Measurements from ENCODE around the gene KSR1.
"Not testable (repeated sequence)": the region's sequence is repeated elsewhere in the genome, so short reads cannot be mapped to it uniquely, and the experiment has no call there.

The KSR1 gene

GRCh38 chr17:27439342-27439741 is 16.9 kb upstream of the KSR1 start:
- H3K4me3 ChIP-seq (ENCODE audit: low read depth, low read length) = no peak overlapping the region
- no peak for TF ChIP-seq CTCF (IDR thresholded peaks at IDR 0.05; ENCODE audit: borderline replicate concordance, insufficient read depth, low read depth, low read length)

GRCh38 chr17:27442702-27443101 is 13.5 kb upstream of the KSR1 start:
- no peak for TF ChIP-seq CTCF (IDR thresholded peaks at IDR 0.05; ENCODE audit: borderline replicate concordance, insufficient read depth, low read depth, low read length)

GRCh38 chr17:27443491-27443890 is 12.8 kb upstream of the KSR1 start:
- no peak overlapping the region for H3K4me3 ChIP-seq (ENCODE audit: low read depth, low read length)
- no peak for TF ChIP-seq CTCF (IDR thresholded peaks at IDR 0.05; ENCODE audit: borderline replicate concordance, insufficient read depth, low read depth, low read length)

More at GRCh38 chr17:27442702-27443101, 13.5 kb upstream of the KSR1 start:
- no peak overlapping the region for H3K4me3 ChIP-seq (ENCODE audit: low read depth, low read length)

- no peak for TF ChIP-seq CTCF (IDR thresholded peaks at IDR 0.05; ENCODE audit: borderline replicate concordance, insufficient read depth, low read depth, low read length)
- no peak overlapping the region for H3K4me3 ChIP-seq (ENCODE audit: low read depth, low read length)
These were observed 10.3 kb upstream of the KSR1 start for GRCh38 chr17:27445971-27446370.

GRCh38 chr17:27446569-27447301 is 9.5 kb upstream of the KSR1 start:
- TF ChIP-seq CTCF (IDR thresholded peaks at IDR 0.05; ENCODE audit: borderline replicate concordance, insufficient read depth, low read depth, low read length) = no peak

GRCh38 chr17:27448534-27448933 is 7.7 kb upstream of the KSR1 start:
- H3K4me3 ChIP-seq (ENCODE audit: low read depth, low read length) = not testable (repeated sequence)

More at GRCh38 chr17:27446569-27447301, 9.5 kb upstream of the KSR1 start:
- H3K4me3 ChIP-seq (ENCODE audit: low read depth, low read length) = no peak overlapping the region

- TF ChIP-seq CTCF (IDR thresholded peaks at IDR 0.05; ENCODE audit: borderline replicate concordance, insufficient read depth, low read depth, low read length) = no peak
- H3K4me3 ChIP-seq (ENCODE audit: low read depth, low read length) = no peak overlapping the region
These were observed 6.7 kb upstream of the KSR1 start for GRCh38 chr17:27449541-27449940.

All from GM12875 (cell line).